SK-N-SH (cell line): ENCODE data around the gene NDUFB11. TPM values are rescaled to one million over a fixed set of nuclear protein-coding genes. Genes with fewer than 3 reads are reported as not detected.

ENCODE experiments used
- CTCF ChIA-PET: fragments of 300-600, 350-600 bp; formaldehyde crosslinking; extraction: SDS; loops from one replicate; lab custom pipeline; 2021; lab: Yijun Ruan, JAX
- POLR2A ChIA-PET: fragments of 350-600 bp; sonication (Branson Sonifier 250); formaldehyde crosslinking; extraction: SDS; loops from one replicate; lab custom pipeline; 2020; ENCODE audit warnings: antibody characterized with exemption, inconsistent platforms; lab: Yijun Ruan, JAX
- DNase-seq: peaks from one replicate; pipeline ENCODE4 v3.0.0; 2012
- H2AFZ ChIP-seq: fragments of 200-600 bp; sonication (generic); 2 replicates; pipeline ENCODE4 v1.8.1; 2016; ENCODE audit warnings: antibody characterized with exemption, mild to moderate bottlenecking, low read depth
- H3F3A ChIP-seq: fragments of 200-600 bp; sonication (generic); replicated peaks from 2 replicates; pipeline ENCODE3; 2016; ENCODE audit warnings: antibody characterized with exemption, mild to moderate bottlenecking; ENCODE audit not compliant: insufficient read depth
- H3K27ac ChIP-seq, 2 experiments: fragments of 200-500 bp in 1 of 2; fragments of 200-600 bp in 1 of 2; sonication (Bioruptor generic) in 1 of 2; sonication (generic), shearing (Covaris generic) in 1 of 2; 2 replicates each; pipeline versions ENCODE4 v1.5.1 to v1.6.1; 2014 to 2016; ENCODE audit warnings: low read depth in 2 of 2, inconsistent platforms in 1 of 2, low read length in 1 of 2, mild to moderate bottlenecking in 1 of 2, mixed read lengths in 1 of 2
- H3K27me3 ChIP-seq: fragments of 200-600 bp; sonication (generic), shearing (Covaris generic); 2 replicates; pipeline ENCODE4 v1.6.1; 2016; ENCODE audit warnings: mixed run types; ENCODE audit not compliant: insufficient read depth
- H3K36me3 ChIP-seq, 2 experiments: fragments of 200-500 bp in 1 of 2; fragments of 200-600 bp in 1 of 2; sonication (Bioruptor generic) in 1 of 2; sonication (generic) in 1 of 2; replicated peaks in 1 of 2; 2 replicates each; pipeline versions ENCODE3 to v1.5.1; 2014 to 2016; ENCODE audit warnings: low read length in 1 of 2, mild to moderate bottlenecking in 1 of 2; ENCODE audit not compliant: insufficient read depth in 2 of 2, control insufficient read depth in 1 of 2
- H3K4me1 ChIP-seq, 2 experiments: fragments of 200-500 bp in 1 of 2; fragments of 200-600 bp in 1 of 2; sonication (Bioruptor generic) in 1 of 2; sonication (generic), shearing (Covaris generic) in 1 of 2; 2 replicates each; pipeline versions ENCODE4 v1.5.1 to v1.6.1; 2014 to 2016; ENCODE audit warnings: low read depth in 1 of 2, low read length in 1 of 2, mixed run types in 1 of 2; ENCODE audit not compliant: insufficient read depth in 2 of 2, control insufficient read depth in 1 of 2
- H3K4me2 ChIP-seq: fragments of 200-600 bp; sonication (generic), shearing (Covaris generic); 2 replicates; pipeline ENCODE4 v1.6.1; 2017; ENCODE audit warnings: mixed run types
- H3K4me3 ChIP-seq, 2 experiments: fragments of 200-500 bp in 1 of 2; fragments of 200-600 bp in 1 of 2; sonication (Bioruptor generic) in 1 of 2; sonication (generic), shearing (Covaris generic) in 1 of 2; 2 replicates each; pipeline versions ENCODE4 v1.5.1 to v1.8.1; 2014 to 2016; ENCODE audit warnings: low read depth in 2 of 2, inconsistent platforms in 1 of 2, low read length in 1 of 2, mild to moderate bottlenecking in 1 of 2, mixed read lengths in 1 of 2, moderate library complexity in 1 of 2
- H3K79me2 ChIP-seq: fragments of 200-600 bp; sonication (generic); 2 replicates; pipeline ENCODE4 v1.8.1; 2017; ENCODE audit warnings: mild to moderate bottlenecking; ENCODE audit not compliant: insufficient read depth
- H3K9ac ChIP-seq: fragments of 200-600 bp; sonication (generic); 2 replicates; pipeline ENCODE4 v1.6.1; 2017; ENCODE audit warnings: mixed run types
- H3K9me2 ChIP-seq: fragments of 200-600 bp; sonication (generic); 2 replicates; pipeline ENCODE4 v1.6.1; 2017; ENCODE audit warnings: mixed run types
- H3K9me3 ChIP-seq: fragments of 200-600 bp; sonication (generic); 2 replicates; pipeline ENCODE4 v1.6.1; 2017; ENCODE audit warnings: mixed run types, mild to moderate bottlenecking, moderate library complexity
- H4K20me1 ChIP-seq: fragments of 200-600 bp; sonication (generic); 2 replicates; pipeline ENCODE4 v1.6.1; 2017; ENCODE audit warnings: mild to moderate bottlenecking, mixed run types; ENCODE audit not compliant: insufficient read depth
- FOXM1 ChIP-seq: IDR thresholded peaks from 2 replicates; pipeline ENCODE4 v1.4.0; 2012; ENCODE audit warnings: low read depth, mild to moderate bottlenecking
- GATA2 ChIP-seq: sonication (generic); formaldehyde crosslinking; IDR thresholded peaks from 2 replicates; pipeline ENCODE4 v1.5.0; 2020; ENCODE audit warnings: mild to moderate bottlenecking, missing genetic modification reagents
- NRF1 ChIP-seq: IDR thresholded peaks from 2 replicates; pipeline ENCODE4 v1.6.1; 2012; ENCODE audit warnings: low read depth, mild to moderate bottlenecking, low read length
- RAD21 ChIP-seq: IDR thresholded peaks from 2 replicates; pipeline ENCODE4 v1.6.1; 2012; ENCODE audit warnings: mild to moderate bottlenecking, low read length
- RCOR1 ChIP-seq: fragments of 150-350 bp; IDR thresholded peaks from 2 replicates; pipeline ENCODE4 v1.6.1; 2017; ENCODE audit warnings: antibody characterized with exemption, low read length
- YY1 ChIP-seq: IDR thresholded peaks from 2 replicates; pipeline ENCODE4 v1.4.0; 2012; ENCODE audit warnings: low read depth, mild to moderate bottlenecking
- WGBS: methylation state at CpG from one replicate; pipeline ENCODE4 v1.1.6; 2017; ENCODE audit warnings: low lambda C conversion rate; 5-methylcytosine and 5-hydroxymethylcytosine counted together
- polyA plus RNA-seq, 3 experiments: library from polyadenylated mRNA; depleted of rRNA; stranded (reverse); fragments of >200 nt; gene quantifications; 2 replicates each; pipeline ENCODE4 v1.2.3, GENCODE V29; 2012
- TF ChIP-seq, protein P1 (sequence below): IDR thresholded peaks from 2 replicates; pipeline ENCODE4 v1.4.0; 2012; ENCODE audit warnings: low read depth
- TF ChIP-seq, protein P2 (sequence below): IDR thresholded peaks from 2 replicates; pipeline ENCODE4 v1.4.0; 2012; ENCODE audit warnings: low read depth, borderline replicate concordance
- TF ChIP-seq, protein P3 (sequence below): IDR thresholded peaks from 2 replicates; pipeline ENCODE4 v1.6.1; 2012; ENCODE audit warnings: mild to moderate bottlenecking, low read depth, low read length, moderate library complexity

Gene NDUFB11
- polyA plus RNA-seq, 1 of the 3 experiments (the other 2 are of a cell fraction) = 107 TPM

DNA sequence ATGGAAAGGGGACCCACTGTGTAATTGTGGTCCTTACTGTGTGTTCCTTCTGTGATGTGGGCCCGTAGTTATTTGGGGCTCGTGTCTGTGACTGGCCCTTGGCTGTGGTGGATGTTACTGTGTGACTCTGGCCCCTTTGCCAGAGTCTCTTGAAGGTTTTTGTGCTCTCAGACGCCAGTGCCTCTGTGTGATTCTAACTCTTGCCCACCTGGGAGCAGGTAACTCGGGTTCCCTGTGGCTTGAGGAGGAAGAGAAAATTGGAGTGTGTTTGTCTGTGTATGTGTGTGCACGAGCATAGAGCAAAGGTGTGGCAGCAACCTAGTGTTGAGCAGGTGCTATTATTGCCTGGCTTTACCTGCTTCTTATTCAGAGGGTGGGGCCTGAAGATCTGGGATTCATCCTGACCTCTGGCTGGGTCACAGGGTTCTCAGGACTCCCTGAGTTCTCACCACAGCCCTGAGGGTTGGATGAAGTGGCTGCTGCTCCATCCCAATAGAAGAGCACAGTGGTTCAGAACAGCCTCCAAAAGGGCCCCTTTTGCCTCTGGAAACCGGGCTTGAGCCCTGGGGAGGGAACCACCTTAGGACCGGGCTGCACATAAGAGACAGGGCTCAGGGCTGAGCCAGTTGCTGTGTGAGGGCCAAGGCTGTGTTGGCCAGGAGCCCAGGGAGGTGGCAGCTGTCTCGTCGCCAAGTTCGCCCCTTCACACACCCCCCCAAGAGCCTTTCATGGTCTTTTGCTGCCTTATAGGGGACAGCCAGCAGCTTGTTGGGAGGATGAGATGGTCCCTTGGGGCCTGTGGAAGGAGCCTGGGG is 1.8 kb upstream of the NDUFB11 start:
- H4K20me1 ChIP-seq = peaks cover 22% of the 10 kb centered on the region
- H3K27ac ChIP-seq = peak overlapping the region in 1 of 2 experiments; percentile 12; a peak in 1 of 4 replicates
- DNase-seq = no peak
- peaks cover 4% of the 10 kb centered on the region for H3F3A ChIP-seq
- H3K4me2 ChIP-seq = peak overlapping the region; percentile 87
- CTCF ChIA-PET = no interaction called here
- TF ChIP-seq GATA2 (no peak), RAD21 (no peak)
- TF ChIP-seq, protein P1, sequence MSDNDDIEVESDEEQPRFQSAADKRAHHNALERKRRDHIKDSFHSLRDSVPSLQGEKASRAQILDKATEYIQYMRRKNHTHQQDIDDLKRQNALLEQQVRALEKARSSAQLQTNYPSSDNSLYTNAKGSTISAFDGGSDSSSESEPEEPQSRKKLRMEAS = no peak
- TF ChIP-seq, protein P2, sequence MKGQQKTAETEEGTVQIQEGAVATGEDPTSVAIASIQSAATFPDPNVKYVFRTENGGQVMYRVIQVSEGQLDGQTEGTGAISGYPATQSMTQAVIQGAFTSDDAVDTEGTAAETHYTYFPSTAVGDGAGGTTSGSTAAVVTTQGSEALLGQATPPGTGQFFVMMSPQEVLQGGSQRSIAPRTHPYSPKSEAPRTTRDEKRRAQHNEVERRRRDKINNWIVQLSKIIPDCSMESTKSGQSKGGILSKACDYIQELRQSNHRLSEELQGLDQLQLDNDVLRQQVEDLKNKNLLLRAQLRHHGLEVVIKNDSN = no peak
- TF ChIP-seq, all 33 proteins: peak for 0
- 29% methylated on average over 8 of the region's 10 CpGs for WGBS
- POLR2A ChIA-PET = no interaction called here
- Histone ChIP-seq H2AFZ (no peak overlapping the region), H3K9me2 (no peaks in the 10 kb centered on the region), H3K27me3 (no peaks in the 10 kb centered on the region), H3K9me3 (no peaks in the 10 kb centered on the region), H3K4me3 (peak overlapping the region; percentile 57 to 77), H3K9ac (peak overlapping the region; percentile 92), H3K4me1 (peaks cover 0 to 14% of the 10 kb centered on the region in 2 experiments; a peak in 1 of 4 replicates), H3K79me2 (peaks cover 74% of the 10 kb centered on the region), H3K36me3 (peaks cover 0 to 2% of the 10 kb centered on the region in 2 experiments)

DNA sequence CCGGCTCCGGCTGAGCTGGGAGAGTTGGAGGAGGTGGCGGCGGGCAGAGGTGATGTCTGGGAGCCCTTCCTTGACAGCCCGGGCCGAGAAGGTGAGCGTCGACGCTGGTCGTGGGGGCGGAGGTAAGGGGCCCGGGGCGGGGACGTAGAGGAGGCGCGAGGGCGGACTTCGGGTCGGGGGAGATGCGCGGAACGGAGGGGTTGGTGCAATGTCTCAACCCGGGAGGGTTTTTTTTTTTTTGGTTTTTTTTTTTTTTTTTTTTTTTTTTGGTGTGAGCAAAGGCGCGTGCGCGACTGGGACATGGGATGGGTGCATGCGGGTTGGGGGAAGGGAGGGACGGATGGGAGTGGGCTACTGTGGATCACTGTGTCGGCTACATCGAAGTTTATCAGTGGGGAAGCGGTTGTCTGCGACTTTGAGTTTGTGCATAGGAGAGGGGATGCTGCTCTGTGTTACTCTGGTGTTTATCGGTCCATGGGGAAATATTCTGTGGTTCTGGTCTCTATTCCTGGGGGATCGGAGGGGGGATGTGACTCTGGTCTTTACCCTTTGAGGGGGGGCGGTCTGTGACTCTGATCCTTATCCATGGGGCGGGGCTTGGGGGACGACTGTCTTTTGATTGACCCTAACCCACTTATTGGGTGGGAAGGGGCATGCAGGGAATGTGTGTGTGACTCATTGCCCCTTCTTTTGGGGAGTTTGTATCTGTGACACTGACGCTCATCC is 1.1 kb upstream of the NDUFB11 start:
- Histone ChIP-seq H4K20me1 (peaks cover 21% of the 10 kb centered on the region), H3K36me3 (peaks cover 0 to 2% of the 10 kb centered on the region in 2 experiments), H3F3A (peaks cover 4% of the 10 kb centered on the region), H3K9me3 (no peaks in the 10 kb centered on the region), H3K9me2 (no peaks in the 10 kb centered on the region), H2AFZ (peak overlapping the region; percentile 71; the same call in 1 of the 2 replicates), H3K9ac (peak overlapping the region; percentile 92), H3K27ac (peak overlapping the region; percentile 94 to 98), H3K4me1 (peaks cover 0 to 14% of the 10 kb centered on the region in 2 experiments; a peak in 1 of 4 replicates), H3K4me3 (peak overlapping the region; percentile 57 to 77), H3K79me2 (peaks cover 67% of the 10 kb centered on the region), H3K27me3 (no peaks in the 10 kb centered on the region), H3K4me2 (peak overlapping the region; percentile 87)
- ChIA-PET POLR2A (interaction anchor here (0.7 to 2.9 kb wide), 4 partner anchors 17 to 309 kb away, joined by 3 to 19 read pairs (median 4); partner anchors contain the start of gene RP2), CTCF (interaction anchor here (1.0 to 1.5 kb wide), 5 partner anchors 11 to 238 kb away, joined by 3 to 9 read pairs (median 4); partner anchors contain the start of gene UBA1)
- WGBS = 34% methylated on average over 36 of the region's 39 CpGs
- TF ChIP-seq, protein P3, sequence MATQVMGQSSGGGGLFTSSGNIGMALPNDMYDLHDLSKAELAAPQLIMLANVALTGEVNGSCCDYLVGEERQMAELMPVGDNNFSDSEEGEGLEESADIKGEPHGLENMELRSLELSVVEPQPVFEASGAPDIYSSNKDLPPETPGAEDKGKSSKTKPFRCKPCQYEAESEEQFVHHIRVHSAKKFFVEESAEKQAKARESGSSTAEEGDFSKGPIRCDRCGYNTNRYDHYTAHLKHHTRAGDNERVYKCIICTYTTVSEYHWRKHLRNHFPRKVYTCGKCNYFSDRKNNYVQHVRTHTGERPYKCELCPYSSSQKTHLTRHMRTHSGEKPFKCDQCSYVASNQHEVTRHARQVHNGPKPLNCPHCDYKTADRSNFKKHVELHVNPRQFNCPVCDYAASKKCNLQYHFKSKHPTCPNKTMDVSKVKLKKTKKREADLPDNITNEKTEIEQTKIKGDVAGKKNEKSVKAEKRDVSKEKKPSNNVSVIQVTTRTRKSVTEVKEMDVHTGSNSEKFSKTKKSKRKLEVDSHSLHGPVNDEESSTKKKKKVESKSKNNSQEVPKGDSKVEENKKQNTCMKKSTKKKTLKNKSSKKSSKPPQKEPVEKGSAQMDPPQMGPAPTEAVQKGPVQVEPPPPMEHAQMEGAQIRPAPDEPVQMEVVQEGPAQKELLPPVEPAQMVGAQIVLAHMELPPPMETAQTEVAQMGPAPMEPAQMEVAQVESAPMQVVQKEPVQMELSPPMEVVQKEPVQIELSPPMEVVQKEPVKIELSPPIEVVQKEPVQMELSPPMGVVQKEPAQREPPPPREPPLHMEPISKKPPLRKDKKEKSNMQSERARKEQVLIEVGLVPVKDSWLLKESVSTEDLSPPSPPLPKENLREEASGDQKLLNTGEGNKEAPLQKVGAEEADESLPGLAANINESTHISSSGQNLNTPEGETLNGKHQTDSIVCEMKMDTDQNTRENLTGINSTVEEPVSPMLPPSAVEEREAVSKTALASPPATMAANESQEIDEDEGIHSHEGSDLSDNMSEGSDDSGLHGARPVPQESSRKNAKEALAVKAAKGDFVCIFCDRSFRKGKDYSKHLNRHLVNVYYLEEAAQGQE = no peak
- TF ChIP-seq YY1 (no peak), RCOR1 (no peak), NRF1 (0 out of 2 replicates have a peak, but pooled peaks have one; percentile 27), FOXM1 (no peak)
- peak; percentile 71 for DNase-seq
